ENCODE data around the gene FOXL3.

DNA sequence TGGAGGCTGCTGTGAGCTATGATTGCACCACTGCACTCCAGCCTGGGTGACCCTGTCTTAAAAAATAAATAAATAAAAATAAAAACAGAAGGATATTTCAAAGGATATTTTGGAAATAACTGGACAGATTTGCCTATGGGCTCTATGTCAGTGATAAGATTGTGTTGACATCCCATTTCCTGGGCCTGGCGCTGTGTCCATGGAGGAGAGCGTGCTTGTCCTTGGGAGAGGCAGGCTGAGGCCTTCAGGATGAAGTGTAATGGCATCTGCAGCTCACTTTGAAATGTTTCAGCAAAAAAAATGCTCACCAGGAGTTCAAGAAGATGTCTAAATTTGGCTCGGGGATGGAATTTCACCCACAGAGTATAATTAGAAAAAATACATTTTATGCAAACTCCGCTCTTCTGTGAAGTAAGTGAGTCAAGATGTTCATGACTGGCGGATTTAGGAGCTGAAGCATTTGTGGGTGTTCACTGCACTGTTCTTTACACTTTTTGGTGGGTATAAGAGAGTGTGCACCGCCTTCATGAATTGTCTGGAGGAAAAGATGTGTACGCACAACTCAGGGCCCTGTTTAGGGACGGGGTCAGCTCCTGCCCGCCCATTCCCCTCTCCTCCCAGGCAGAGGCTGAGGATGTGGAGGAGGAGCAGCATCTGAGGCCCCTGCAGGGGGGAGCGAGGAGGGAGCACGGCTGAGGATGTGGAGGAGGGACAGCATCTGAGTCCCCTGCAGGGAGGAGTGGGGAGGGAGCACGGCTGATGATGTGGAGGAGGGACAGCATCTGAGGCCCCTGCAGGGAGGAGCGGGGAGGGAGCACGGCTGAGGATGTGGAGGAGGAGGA is 18.5 kb upstream of the FOXL3 start:
- TF ChIP-seq, protein P1, sequence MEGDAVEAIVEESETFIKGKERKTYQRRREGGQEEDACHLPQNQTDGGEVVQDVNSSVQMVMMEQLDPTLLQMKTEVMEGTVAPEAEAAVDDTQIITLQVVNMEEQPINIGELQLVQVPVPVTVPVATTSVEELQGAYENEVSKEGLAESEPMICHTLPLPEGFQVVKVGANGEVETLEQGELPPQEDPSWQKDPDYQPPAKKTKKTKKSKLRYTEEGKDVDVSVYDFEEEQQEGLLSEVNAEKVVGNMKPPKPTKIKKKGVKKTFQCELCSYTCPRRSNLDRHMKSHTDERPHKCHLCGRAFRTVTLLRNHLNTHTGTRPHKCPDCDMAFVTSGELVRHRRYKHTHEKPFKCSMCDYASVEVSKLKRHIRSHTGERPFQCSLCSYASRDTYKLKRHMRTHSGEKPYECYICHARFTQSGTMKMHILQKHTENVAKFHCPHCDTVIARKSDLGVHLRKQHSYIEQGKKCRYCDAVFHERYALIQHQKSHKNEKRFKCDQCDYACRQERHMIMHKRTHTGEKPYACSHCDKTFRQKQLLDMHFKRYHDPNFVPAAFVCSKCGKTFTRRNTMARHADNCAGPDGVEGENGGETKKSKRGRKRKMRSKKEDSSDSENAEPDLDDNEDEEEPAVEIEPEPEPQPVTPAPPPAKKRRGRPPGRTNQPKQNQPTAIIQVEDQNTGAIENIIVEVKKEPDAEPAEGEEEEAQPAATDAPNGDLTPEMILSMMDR (IDR thresholded peaks at IDR 0.05), result no peak
- TF ChIP-seq EZH2 (IDR thresholded peaks at IDR 0.05; ENCODE audit: borderline replicate concordance, insufficient read depth, low read depth, low read length, poor library complexity, severe bottlenecking), result no peak
